HepG2 (cell line): ENCODE measurements around the gene KIAA0232. TPM values are rescaled to one million over a fixed set of nuclear protein-coding genes. Genes with fewer than 3 reads are reported as not detected.
A peak's percentile ranks its signal among the peaks of the same experiment; 100 is the strongest.

Source experiments
- ATAC-seq: fragments of 200-7000 bp; cut with Tn5 transposase; 3 replicates; pipeline ENCODE4 v1.9.1; 2020; ENCODE audit warnings: mild to moderate bottlenecking, moderate library complexity
- BruUV-seq: library from RNA; stranded (reverse); fragments of 400-500 nt; replicated peaks from 2 replicates; lab custom pipeline; 2021; lab: Mats Ljungman, UMichigan
- CTCF ChIA-PET: fragments of 300-600 bp; formaldehyde crosslinking; extraction: SDS; loops from one replicate; lab custom pipeline; 2021; ENCODE audit warnings: low total read pairs, inconsistent platforms, low intra/inter-chr PET ratio; lab: Yijun Ruan, JAX
- POLR2A ChIA-PET: fragments of 350-600 bp; sonication (Branson Sonifier 250); formaldehyde crosslinking; loops from one replicate; lab custom pipeline; 2020; ENCODE audit warnings: antibody characterized with exemption, inconsistent platforms; lab: Yijun Ruan, JAX
- DNase-seq: peaks from one replicate; pipeline ENCODE4 v3.0.0-alpha.2; 2015; ENCODE audit warnings: low spot score
- FAIRE-seq: peaks from 3 replicates; lab custom pipeline; 2011; peaks lifted over from hg19 to GRCh38; lab: Jason Lieb, UNC
- H2AFZ ChIP-seq: one replicate; pipeline ENCODE4 v1.6.1; 2011; ENCODE audit warnings: low read length, inconsistent platforms
- H3K27ac ChIP-seq: fragments of 300-600 bp; 3 replicates; pipeline ENCODE4 v1.8.0; 2011; ENCODE audit warnings: mixed run types, mild to moderate bottlenecking, mixed read lengths, low read length, inconsistent platforms; ENCODE audit not compliant: insufficient read depth; ENCODE audit errors: extremely low read length
- H3K27me3 ChIP-seq, 2 experiments: fragments of 200-600 bp in 1 of 2; 2 replicates in 1 of 2; 3 replicates in 1 of 2; pipeline versions ENCODE4 v1.6.0 to v1.8.0; 2011; ENCODE audit warnings: low read length in 2 of 2, mild to moderate bottlenecking in 2 of 2, moderate library complexity in 2 of 2, inconsistent platforms in 1 of 2; ENCODE audit not compliant: insufficient read depth in 2 of 2, control insufficient read depth in 1 of 2
- H3K36me3 ChIP-seq, 2 experiments: fragments of 200-600 bp in 1 of 2; replicated peaks in 1 of 2; 2 replicates in 1 of 2; 3 replicates in 1 of 2; pipeline versions ENCODE4 v1.5.1 to v1.8.0; 2011; ENCODE audit warnings: low read length in 2 of 2, inconsistent platforms in 1 of 2; ENCODE audit not compliant: insufficient read depth in 2 of 2, control insufficient read depth in 1 of 2
- H3K4me1 ChIP-seq: 2 replicates; pipeline ENCODE4 v1.5.1; 2012; ENCODE audit warnings: low read length, inconsistent platforms; ENCODE audit not compliant: insufficient read depth
- H3K4me2 ChIP-seq: 2 replicates; pipeline ENCODE4 v1.6.0; 2011; ENCODE audit warnings: low read depth, low read length, inconsistent platforms
- H3K4me3 ChIP-seq, 3 experiments: fragments of 200-600 bp in 1 of 3; sonication (generic), shearing (Covaris generic) in 1 of 3; replicated peaks in 1 of 3; 2 replicates each; pipeline ENCODE4 v1.5.1; 2011 to 2016; ENCODE audit warnings: low read length in 3 of 3, inconsistent platforms in 2 of 3, low read depth in 2 of 3, mild to moderate bottlenecking in 2 of 3, control low read depth in 1 of 3, mixed read lengths in 1 of 3; ENCODE audit not compliant: insufficient read depth in 1 of 3
- H3K79me2 ChIP-seq: one replicate; pipeline ENCODE4 v1.6.1; 2011; ENCODE audit warnings: low read length, inconsistent platforms; ENCODE audit not compliant: insufficient read depth
- H3K9ac ChIP-seq: 2 replicates; pipeline ENCODE4 v1.6.0; 2011; ENCODE audit warnings: mild to moderate bottlenecking, low read depth, low read length, inconsistent platforms; ENCODE audit not compliant: insufficient read depth
- H3K9me3 ChIP-seq: 2 replicates; pipeline ENCODE4 v1.5.1; 2012; ENCODE audit warnings: mild to moderate bottlenecking, low read length
- H4K20me1 ChIP-seq: 2 replicates; pipeline ENCODE4 v1.6.0; 2011; ENCODE audit warnings: inconsistent platforms, mild to moderate bottlenecking, low read length, moderate library complexity; ENCODE audit not compliant: insufficient read depth
- AKAP8 ChIP-seq: sonication (generic); formaldehyde crosslinking; IDR thresholded peaks from 2 replicates; pipeline ENCODE4 v1.5.1; 2020; ENCODE audit warnings: mild to moderate bottlenecking, missing genetic modification reagents
- CEBPG ChIP-seq: IDR thresholded peaks from 2 replicates; pipeline ENCODE4 v1.6.1; 2016
- EZH2 ChIP-seq: conservative IDR thresholded peaks from 2 replicates; pipeline ENCODE4 v1.6.1; 2012; ENCODE audit warnings: mild to moderate bottlenecking, low read depth, low read length, moderate library complexity
- JARID2 ChIP-seq: sonication (generic); formaldehyde crosslinking; IDR thresholded peaks from 2 replicates; pipeline ENCODE4 v1.8.1; 2023; ENCODE audit warnings: missing genetic modification reagents, inconsistent platforms; ENCODE audit not compliant: insufficient replicate concordance
- MBD4 ChIP-seq: IDR thresholded peaks from 2 replicates; pipeline ENCODE4 v1.6.1; 2012; ENCODE audit warnings: low read length, inconsistent platforms, borderline replicate concordance
- MEIS1 ChIP-seq: sonication (generic); formaldehyde crosslinking; IDR thresholded peaks from 2 replicates; pipeline ENCODE4 v1.9.0; 2021; ENCODE audit warnings: mild to moderate bottlenecking, missing genetic modification reagents, moderate library complexity, borderline replicate concordance
- MYNN ChIP-seq: sonication (generic); formaldehyde crosslinking; IDR thresholded peaks from 2 replicates; pipeline ENCODE4 v1.4.0; 2020; ENCODE audit warnings: mild to moderate bottlenecking, low read depth, missing genetic modification reagents
- PCBP1 ChIP-seq: fragments of 200-400 bp; formaldehyde crosslinking; IDR thresholded peaks from 2 replicates; pipeline ENCODE4 v1.6.1; 2017; ENCODE audit warnings: mild to moderate bottlenecking, low read depth, low read length, borderline replicate concordance
- RBFOX2 ChIP-seq: fragments of 200-400 bp; formaldehyde crosslinking; IDR thresholded peaks from 2 replicates; pipeline ENCODE4 v1.6.1; 2017; ENCODE audit warnings: low read depth, mild to moderate bottlenecking, low read length
- RFXAP ChIP-seq: sonication (generic); formaldehyde crosslinking; IDR thresholded peaks from 2 replicates; pipeline ENCODE4 v1.4.0; 2020; ENCODE audit warnings: missing genetic modification reagents, borderline replicate concordance
- TEAD3 ChIP-seq: optimal IDR thresholded peaks from 2 replicates; pipeline ENCODE3; 2016; ENCODE audit warnings: borderline replicate concordance
- ZMYM2 ChIP-seq: sonication (generic); formaldehyde crosslinking; IDR thresholded peaks from 2 replicates; pipeline ENCODE4 v1.8.0; 2022; ENCODE audit warnings: mild to moderate bottlenecking, missing genetic modification reagents
- ZNF256 ChIP-seq: sonication (generic); formaldehyde crosslinking; conservative IDR thresholded peaks from 2 replicates; pipeline ENCODE4 v1.4.0; 2020; ENCODE audit warnings: missing genetic modification reagents
- ZNF264 ChIP-seq: sonication (generic); formaldehyde crosslinking; IDR thresholded peaks from 2 replicates; pipeline ENCODE4 v1.4.0; 2020; ENCODE audit warnings: missing genetic modification reagents
- ZNF678 ChIP-seq: sonication (generic); formaldehyde crosslinking; IDR thresholded peaks from 2 replicates; pipeline ENCODE4 v1.4.0; 2020; ENCODE audit warnings: mild to moderate bottlenecking, missing genetic modification reagents
- ZNF737 ChIP-seq: sonication (generic); formaldehyde crosslinking; IDR thresholded peaks from 2 replicates; pipeline ENCODE4 v1.5.0; 2020; ENCODE audit warnings: missing genetic modification reagents, mild to moderate bottlenecking, borderline replicate concordance
- WGBS: methylation state at CpG from one replicate; pipeline ENCODE4 v1.1.6; 2017; ENCODE audit warnings: low lambda C conversion rate; 5-methylcytosine and 5-hydroxymethylcytosine counted together
- in situ Hi-C: cut with HindIII; loops from 2 replicates; pipeline ENCODE4 v1.10.0; 2017; ENCODE audit warnings: low pct_unique_long_range_greater_than_20kb; ENCODE audit not compliant: extremely low pct_ligation_motif_present
- intact Hi-C: fragments of 100-400 bp; cut with micrococcal nuclease; formaldehyde crosslinking; loops from one replicate; pipeline ENCODE4 v1.10.0; 2022; ENCODE audit not compliant: unreplicated experiment
- polyA plus RNA-seq, 8 experiments: library from polyadenylated mRNA; depleted of rRNA in 3 of 8; stranded (reverse) in 7 of 8; unstranded in 1 of 8; fragments of >200 nt; fragmentation: Illumina TruSeq in 4 of 8; extraction: Trizol in 4 of 8; gene quantifications; 2 replicates each; pipeline versions ENCODE4 v1.2.1 to v1.2.3, GENCODE V29; 2011 to 2016; ENCODE audit warnings: low read depth in 4 of 8, missing spikeins in 1 of 8, mixed read lengths in 1 of 8; ENCODE audit not compliant: insufficient read depth in 1 of 8
- total RNA-seq, 5 experiments: library from RNA; depleted of rRNA; stranded (reverse); fragments of >200 nt; fragmentation: Illumina TruSeq; extraction: Trizol; gene quantifications; 2 replicates each; pipeline ENCODE4 v1.2.3, GENCODE V29; 2016; ENCODE audit warnings: low read depth in 1 of 5
- TF ChIP-seq, protein P1 (sequence below): conservative IDR thresholded peaks from 2 replicates; pipeline ENCODE4 v1.6.1; 2018; ENCODE audit warnings: missing genetic modification reagents
- TF ChIP-seq, protein P2 (sequence below): sonication (generic); formaldehyde crosslinking; IDR thresholded peaks from 2 replicates; pipeline ENCODE4 v1.5.1; 2020; ENCODE audit warnings: missing genetic modification reagents, mild to moderate bottlenecking, borderline replicate concordance

Gene KIAA0232
- total and polyA plus RNA-seq, 2 of the 13 experiments (the other 11 are each of a cell fraction or from before 2014, with no cell fraction given): 7.8 to 17.1 TPM

DNA sequence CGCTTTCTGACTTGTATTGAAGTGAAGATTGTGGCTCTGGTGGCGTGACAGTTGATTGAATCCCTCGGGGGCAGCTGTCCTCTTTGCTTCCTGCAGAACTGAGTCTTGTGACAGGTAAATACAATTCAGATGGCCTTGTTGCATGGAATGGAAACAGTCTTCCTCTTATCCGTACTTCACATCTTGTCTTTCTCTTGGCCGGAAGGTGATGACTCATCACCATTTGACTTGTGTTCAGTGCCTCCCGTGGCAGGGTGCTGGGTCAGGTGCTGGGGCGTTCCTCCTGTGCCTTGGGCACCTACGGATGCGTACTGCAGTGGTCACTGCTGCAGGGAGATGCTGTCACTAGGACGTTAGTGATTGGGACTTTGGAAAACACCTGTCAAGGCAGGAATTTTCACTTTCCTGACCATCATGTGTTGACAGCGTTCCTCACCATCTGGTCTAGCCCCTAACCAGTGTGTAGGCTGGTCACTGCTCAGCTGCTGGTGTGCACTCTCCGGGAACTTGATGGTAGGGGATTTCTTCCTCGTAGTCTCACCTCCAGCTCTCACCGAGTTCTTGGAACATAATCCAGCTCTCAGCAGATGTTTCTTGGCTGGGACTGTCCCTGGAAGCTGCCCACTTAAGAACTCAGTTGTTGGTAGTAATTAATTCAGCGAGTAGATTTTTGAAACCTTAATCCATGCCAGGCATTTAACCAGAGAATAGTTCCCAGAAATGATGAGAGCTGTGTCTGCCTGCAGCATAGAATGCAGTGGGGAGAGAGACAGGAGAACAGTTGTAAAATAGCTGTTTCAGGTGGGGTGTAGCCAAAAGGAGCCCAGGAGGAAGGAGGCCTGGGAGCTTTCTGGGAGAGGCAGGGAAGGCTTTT is 134.3 kb downstream of the KIAA0232 start (continued):
- 0 out of 2 replicates have a peak, but pooled peaks have one; percentile 39 for TF ChIP-seq RFXAP (CRISPR knock-in tag)
- TF ChIP-seq, all 625 proteins: peak for 9

DNA sequence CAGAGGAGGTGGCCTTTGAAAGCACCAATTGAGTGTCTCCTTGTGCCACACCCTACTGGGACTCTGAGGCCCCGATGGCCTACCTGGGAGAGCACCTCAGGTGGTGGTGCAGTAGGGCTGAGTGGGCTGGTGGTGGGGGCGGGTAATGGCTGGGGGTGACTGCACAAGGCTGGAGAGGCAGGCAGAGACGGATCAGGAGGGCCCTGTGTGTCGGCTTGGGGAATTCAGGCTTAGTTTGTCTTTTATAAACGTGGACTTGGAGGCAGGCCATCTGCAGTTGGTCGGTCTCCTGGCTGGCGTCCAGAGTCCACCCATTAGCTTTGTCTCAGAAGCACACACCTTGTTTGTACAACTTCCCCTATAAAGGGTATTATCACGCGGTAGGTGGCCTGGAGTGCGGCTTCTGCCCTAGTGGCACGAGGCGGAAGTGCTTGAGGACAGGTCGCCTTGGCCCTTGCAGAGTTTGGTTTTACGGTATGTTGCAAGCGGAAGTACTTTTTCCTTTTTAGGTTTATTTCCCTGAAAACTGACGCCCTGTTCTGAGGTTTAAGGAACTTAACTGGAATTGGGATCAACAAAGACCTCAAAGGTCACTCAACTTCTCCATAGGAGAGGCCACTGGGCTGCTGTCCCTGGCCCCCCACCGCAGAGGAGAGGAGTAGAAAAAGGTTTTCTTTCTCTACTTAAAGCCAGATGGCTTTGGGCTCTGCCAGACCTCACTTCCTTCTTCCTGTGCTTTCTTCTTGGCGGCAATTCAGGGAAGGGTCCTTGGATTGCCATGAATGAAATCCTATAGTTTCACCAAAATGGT is 135.1 kb downstream of the KIAA0232 start:
- intact Hi-C loops: no loop called here
- 19% methylated on average over 9 of the region's 18 CpGs for WGBS
- Histone ChIP-seq H3K79me2 (peaks cover 60% of the 10 kb centered on the region), H2AFZ (no peak overlapping the region), H3K9me3 (no peaks in the 10 kb centered on the region), H3K36me3 (0 out of 5 replicates have a peak, but pooled peaks cover 0 to 8% of the 10 kb centered on the region in 2 experiments), H3K27me3 (no peaks in the 10 kb centered on the region), H3K27ac (peak overlapping the region; percentile 75), H3K4me2 (peak overlapping the region; percentile 80), H4K20me1 (peaks cover 45% of the 10 kb centered on the region), H3K9ac (peak overlapping the region; percentile 59), H3K4me1 (peaks cover 79% of the 10 kb centered on the region), H3K4me3 (peak overlapping the region in 2 of 3 experiments; percentile 2 to 35; a peak in 1 of 6 replicates)
- ATAC-seq (peak; percentile 93), FAIRE-seq (peak; percentile 97), DNase-seq (peak; percentile 95)
- CTCF ChIA-PET: interaction anchor here (1.5 to 1.9 kb wide), 2 partner anchors 8 to 25 kb away, joined by 4 to 6 read pairs; partner anchors contain the start of gene TBC1D14
- BruUV-seq: no TSS peak
- POLR2A ChIA-PET: interaction anchor here (0.8 to 2.1 kb wide), 13 partner anchors 8 to 150 kb away, joined by 3 to 16 read pairs (median 6); partner anchors contain the start of gene TBC1D14
- in situ Hi-C loops: no loop called here
- peak; percentile 82 for TF ChIP-seq ZNF264 (CRISPR knock-in tag)
- TF ChIP-seq ZNF678 (CRISPR knock-in tag): no peak
- TF ChIP-seq RBFOX2: no peak
- no peak for TF ChIP-seq ZNF737 (CRISPR knock-in tag)
- no peak for TF ChIP-seq JARID2
- TF ChIP-seq TEAD3 (CRISPR knock-in tag): peak; percentile 88
- TF ChIP-seq, protein P1, sequence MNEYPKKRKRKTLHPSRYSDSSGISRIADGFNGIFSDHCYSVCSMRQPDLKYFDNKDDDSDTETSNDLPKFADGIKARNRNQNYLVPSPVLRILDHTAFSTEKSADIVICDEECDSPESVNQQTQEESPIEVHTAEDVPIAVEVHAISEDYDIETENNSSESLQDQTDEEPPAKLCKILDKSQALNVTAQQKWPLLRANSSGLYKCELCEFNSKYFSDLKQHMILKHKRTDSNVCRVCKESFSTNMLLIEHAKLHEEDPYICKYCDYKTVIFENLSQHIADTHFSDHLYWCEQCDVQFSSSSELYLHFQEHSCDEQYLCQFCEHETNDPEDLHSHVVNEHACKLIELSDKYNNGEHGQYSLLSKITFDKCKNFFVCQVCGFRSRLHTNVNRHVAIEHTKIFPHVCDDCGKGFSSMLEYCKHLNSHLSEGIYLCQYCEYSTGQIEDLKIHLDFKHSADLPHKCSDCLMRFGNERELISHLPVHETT (CRISPR knock-in tag): peak; percentile 66
- TF ChIP-seq, protein P2, sequence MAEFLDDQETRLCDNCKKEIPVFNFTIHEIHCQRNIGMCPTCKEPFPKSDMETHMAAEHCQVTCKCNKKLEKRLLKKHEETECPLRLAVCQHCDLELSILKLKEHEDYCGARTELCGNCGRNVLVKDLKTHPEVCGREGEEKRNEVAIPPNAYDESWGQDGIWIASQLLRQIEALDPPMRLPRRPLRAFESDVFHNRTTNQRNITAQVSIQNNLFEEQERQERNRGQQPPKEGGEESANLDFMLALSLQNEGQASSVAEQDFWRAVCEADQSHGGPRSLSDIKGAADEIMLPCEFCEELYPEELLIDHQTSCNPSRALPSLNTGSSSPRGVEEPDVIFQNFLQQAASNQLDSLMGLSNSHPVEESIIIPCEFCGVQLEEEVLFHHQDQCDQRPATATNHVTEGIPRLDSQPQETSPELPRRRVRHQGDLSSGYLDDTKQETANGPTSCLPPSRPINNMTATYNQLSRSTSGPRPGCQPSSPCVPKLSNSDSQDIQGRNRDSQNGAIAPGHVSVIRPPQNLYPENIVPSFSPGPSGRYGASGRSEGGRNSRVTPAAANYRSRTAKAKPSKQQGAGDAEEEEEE: no peak
- no peak for TF ChIP-seq PCBP1
- no peak for TF ChIP-seq EZH2
- TF ChIP-seq MYNN: no peak
- TF ChIP-seq AKAP8 (CRISPR knock-in tag): peak; percentile 62; the same call in 1 of the 2 replicates
- peak; percentile 67; the same call in 1 of the 2 replicates for TF ChIP-seq CEBPG (CRISPR knock-in tag)
- peak; percentile 66; the same call in 1 of the 2 replicates for TF ChIP-seq ZNF256 (CRISPR knock-in tag)
- TF ChIP-seq ZMYM2: no peak
- TF ChIP-seq MEIS1 (CRISPR knock-in tag): peak; percentile 89
- TF ChIP-seq MBD4: no peak
